ENCODE data around the gene CEMIP2. TPM values are rescaled to one million over a fixed set of nuclear protein-coding genes. Genes with fewer than 3 reads are reported as not detected.

The CEMIP2 gene
- total RNA-seq, 1 experiment from 2014 or later = 0.07 TPM

DNA sequence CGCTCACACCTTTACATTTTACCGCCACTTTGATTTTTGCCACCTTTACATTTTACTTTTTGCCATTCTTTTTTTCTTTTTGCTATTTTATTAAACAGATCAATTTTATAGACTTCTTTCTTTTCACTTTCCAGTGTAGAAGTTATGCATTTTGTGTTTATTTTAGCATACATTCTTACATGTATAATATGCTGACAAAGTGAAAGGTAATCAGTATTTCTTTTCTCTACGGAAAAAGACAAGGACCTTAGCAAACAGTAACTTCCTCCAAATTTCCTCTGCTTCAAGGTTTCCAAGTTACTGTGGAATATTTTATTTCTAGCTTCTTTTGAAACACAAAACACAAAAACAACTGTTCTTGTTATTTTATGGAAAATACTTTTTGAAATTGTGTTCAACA is 97.0 kb downstream of the CEMIP2 start:
- H3K4me3 ChIP-seq (ENCODE audit: low read length) = no peak overlapping the region
- DNase-seq = no peak
- H3K27me3 ChIP-seq (ENCODE audit: low read length) = no peaks in the 10 kb centered on the region
- H3K9me2 ChIP-seq (replicated peaks; ENCODE audit: insufficient read depth, low read length) = no peaks in the 10 kb centered on the region
- no peak overlapping the region for H3K4me2 ChIP-seq (ENCODE audit: low read depth, low read length, poor library complexity, severe bottlenecking)
- no peaks in the 10 kb centered on the region for H4K20me1 ChIP-seq (ENCODE audit: insufficient read depth, low read depth, low read length)
- no peak overlapping the region for H3K9ac ChIP-seq (ENCODE audit: low read length)
- no peaks in the 10 kb centered on the region for H3K79me2 ChIP-seq (ENCODE audit: low read length)
- H3K9me3 ChIP-seq (ENCODE audit: low read length) = no peaks in the 10 kb centered on the region
- H3K4me1 ChIP-seq (ENCODE audit: low read length) = no peaks in the 10 kb centered on the region
- no peaks in the 10 kb centered on the region for H3K36me3 ChIP-seq (ENCODE audit: insufficient read depth, low read length)
- H2AFZ ChIP-seq (ENCODE audit: low read length) = no peak overlapping the region
- H3K27ac ChIP-seq (ENCODE audit: low read length) = no peak overlapping the region

DNA sequence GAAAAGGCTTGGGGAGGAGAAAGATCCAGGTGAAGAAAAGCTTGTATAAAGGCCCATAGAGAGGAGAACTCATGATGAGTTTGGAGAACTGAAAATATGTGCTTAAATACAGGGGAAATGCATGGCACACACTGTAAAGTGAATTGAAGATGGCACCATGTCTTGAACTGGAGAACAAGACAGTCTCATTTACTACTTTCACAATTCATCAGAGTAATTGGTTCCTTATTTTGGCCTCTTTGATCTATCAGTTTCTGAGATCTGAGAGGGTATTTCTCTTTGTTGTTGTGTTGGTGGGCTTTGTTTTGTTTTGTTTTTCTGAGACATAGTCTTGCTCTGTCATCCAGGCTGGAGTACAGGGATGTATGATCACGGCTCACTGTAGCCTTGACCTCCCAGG is 98.2 kb downstream of the CEMIP2 start:
- Histone ChIP-seq H3K9me2 (replicated peaks; ENCODE audit: insufficient read depth, low read length) (no peaks in the 10 kb centered on the region), H4K20me1 (ENCODE audit: insufficient read depth, low read depth, low read length) (no peaks in the 10 kb centered on the region), H3K9me3 (ENCODE audit: low read length) (no peaks in the 10 kb centered on the region), H3K4me2 (ENCODE audit: low read depth, low read length, poor library complexity, severe bottlenecking) (no peak overlapping the region), H3K27ac (ENCODE audit: low read length) (no peak overlapping the region), H3K4me3 (ENCODE audit: low read length) (no peak overlapping the region), H3K27me3 (ENCODE audit: low read length) (no peaks in the 10 kb centered on the region), H3K79me2 (ENCODE audit: low read length) (no peaks in the 10 kb centered on the region), H3K36me3 (ENCODE audit: insufficient read depth, low read length) (no peaks in the 10 kb centered on the region), H3K4me1 (ENCODE audit: low read length) (no peaks in the 10 kb centered on the region), H2AFZ (ENCODE audit: low read length) (no peak overlapping the region), H3K9ac (ENCODE audit: low read length) (no peak overlapping the region)
- no peak for DNase-seq

DNA sequence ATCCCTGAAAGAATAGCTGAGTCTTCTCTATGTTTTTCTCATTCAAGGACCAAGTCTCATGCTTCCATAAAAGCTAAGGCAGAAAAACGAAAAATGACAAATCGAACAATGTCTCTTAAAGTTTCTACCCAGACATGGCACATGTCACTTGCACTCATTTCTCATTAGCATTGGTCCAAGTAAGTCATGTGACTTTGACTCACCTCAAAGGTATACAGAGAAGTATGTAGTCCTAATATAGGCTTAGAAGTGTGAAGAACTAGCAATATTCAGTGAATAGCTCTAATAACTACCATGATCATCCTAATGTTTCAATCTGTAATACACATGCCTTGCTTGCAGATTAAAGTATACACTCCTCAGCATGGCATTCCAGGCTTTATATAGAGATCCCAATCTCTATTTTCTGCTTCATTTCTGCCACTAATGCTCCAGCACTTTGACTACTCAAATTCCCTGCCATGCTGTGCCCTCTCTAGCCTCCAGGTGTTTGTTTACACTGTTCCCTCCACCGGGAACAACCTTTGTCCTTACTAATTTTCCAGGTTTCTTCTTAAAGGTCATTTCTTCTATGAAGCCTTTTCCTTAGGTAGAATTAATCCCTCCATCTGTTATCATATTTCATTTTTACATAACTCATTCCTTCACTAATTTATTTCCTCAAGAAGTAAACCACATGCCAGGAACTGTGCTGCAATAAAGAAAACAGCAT is 98.9 kb downstream of the CEMIP2 start:
- Histone ChIP-seq H3K79me2 (ENCODE audit: low read length) (no peaks in the 10 kb centered on the region), H3K4me2 (ENCODE audit: low read depth, low read length, poor library complexity, severe bottlenecking) (no peak overlapping the region), H3K4me1 (ENCODE audit: low read length) (no peaks in the 10 kb centered on the region), H3K27ac (ENCODE audit: low read length) (no peak overlapping the region), H3K36me3 (ENCODE audit: insufficient read depth, low read length) (no peaks in the 10 kb centered on the region), H3K9me3 (ENCODE audit: low read length) (no peaks in the 10 kb centered on the region), H3K9me2 (replicated peaks; ENCODE audit: insufficient read depth, low read length) (no peaks in the 10 kb centered on the region), H3K9ac (ENCODE audit: low read length) (no peak overlapping the region), H3K4me3 (ENCODE audit: low read length) (no peak overlapping the region), H2AFZ (ENCODE audit: low read length) (no peak overlapping the region), H3K27me3 (ENCODE audit: low read length) (no peaks in the 10 kb centered on the region), H4K20me1 (ENCODE audit: insufficient read depth, low read depth, low read length) (no peaks in the 10 kb centered on the region)
- no peak for DNase-seq

GRCh38 chr9:71668717-71669116 is 99.6 kb downstream of the CEMIP2 start:
- no peaks in the 10 kb centered on the region for H3K9me3 ChIP-seq (ENCODE audit: low read length)
- no peaks in the 10 kb centered on the region for H3K4me1 ChIP-seq (ENCODE audit: low read length)
- H3K27me3 ChIP-seq (ENCODE audit: low read length) = no peaks in the 10 kb centered on the region
- DNase-seq = no peak
- no peaks in the 10 kb centered on the region for H3K79me2 ChIP-seq (ENCODE audit: low read length)
- no peak overlapping the region for H3K4me2 ChIP-seq (ENCODE audit: low read depth, low read length, poor library complexity, severe bottlenecking)
- no peak overlapping the region for H3K27ac ChIP-seq (ENCODE audit: low read length)
- no peak overlapping the region for H3K4me3 ChIP-seq (ENCODE audit: low read length)
- H3K9me2 ChIP-seq (replicated peaks; ENCODE audit: insufficient read depth, low read length) = no peaks in the 10 kb centered on the region
- H2AFZ ChIP-seq (ENCODE audit: low read length) = no peak overlapping the region
- H4K20me1 ChIP-seq (ENCODE audit: insufficient read depth, low read depth, low read length) = no peaks in the 10 kb centered on the region
- H3K9ac ChIP-seq (ENCODE audit: low read length) = no peak overlapping the region
- H3K36me3 ChIP-seq (ENCODE audit: insufficient read depth, low read length) = no peaks in the 10 kb centered on the region

DNA sequence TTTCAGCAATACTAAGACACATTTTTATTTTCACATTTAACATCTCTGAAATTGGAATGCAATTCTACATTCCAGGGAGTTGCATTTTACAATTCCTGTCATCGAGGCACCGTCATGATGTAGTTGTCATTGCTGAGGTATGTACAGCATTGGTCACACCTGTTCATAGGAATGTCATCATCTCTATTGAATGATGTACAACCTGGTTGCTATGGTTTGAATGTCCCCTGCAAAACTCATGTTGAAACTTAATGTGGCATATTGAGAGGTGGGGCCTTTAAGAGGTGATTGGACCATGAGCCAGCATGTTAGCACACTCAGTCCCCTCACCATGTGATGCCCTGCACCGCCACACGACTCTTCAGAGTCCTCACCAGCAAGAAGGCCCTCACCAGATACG is 103.1 kb downstream of the CEMIP2 start:
- H4K20me1 ChIP-seq (ENCODE audit: insufficient read depth, low read depth, low read length) = no peaks in the 10 kb centered on the region
- no peaks in the 10 kb centered on the region for H3K9me2 ChIP-seq (replicated peaks; ENCODE audit: insufficient read depth, low read length)
- no peak overlapping the region for H3K9ac ChIP-seq (ENCODE audit: low read length)
- H3K4me2 ChIP-seq (ENCODE audit: low read depth, low read length, poor library complexity, severe bottlenecking) = no peak overlapping the region
- no peak for DNase-seq
- H3K79me2 ChIP-seq (ENCODE audit: low read length) = no peaks in the 10 kb centered on the region
- no peaks in the 10 kb centered on the region for H3K9me3 ChIP-seq (ENCODE audit: low read length)
- no peaks in the 10 kb centered on the region for H3K4me1 ChIP-seq (ENCODE audit: low read length)
- H3K27ac ChIP-seq (ENCODE audit: low read length) = no peak overlapping the region
- H2AFZ ChIP-seq (ENCODE audit: low read length) = no peak overlapping the region
- H3K27me3 ChIP-seq (ENCODE audit: low read length) = no peaks in the 10 kb centered on the region
- H3K36me3 ChIP-seq (ENCODE audit: insufficient read depth, low read length) = no peaks in the 10 kb centered on the region
- no peak overlapping the region for H3K4me3 ChIP-seq (ENCODE audit: low read length)

GRCh38 chr9:71664566-71664965 is 103.7 kb downstream of the CEMIP2 start:
- Histone ChIP-seq H2AFZ (ENCODE audit: low read length) (no peak overlapping the region), H4K20me1 (ENCODE audit: insufficient read depth, low read depth, low read length) (no peaks in the 10 kb centered on the region)
- DNase-seq = no peak

DNA sequence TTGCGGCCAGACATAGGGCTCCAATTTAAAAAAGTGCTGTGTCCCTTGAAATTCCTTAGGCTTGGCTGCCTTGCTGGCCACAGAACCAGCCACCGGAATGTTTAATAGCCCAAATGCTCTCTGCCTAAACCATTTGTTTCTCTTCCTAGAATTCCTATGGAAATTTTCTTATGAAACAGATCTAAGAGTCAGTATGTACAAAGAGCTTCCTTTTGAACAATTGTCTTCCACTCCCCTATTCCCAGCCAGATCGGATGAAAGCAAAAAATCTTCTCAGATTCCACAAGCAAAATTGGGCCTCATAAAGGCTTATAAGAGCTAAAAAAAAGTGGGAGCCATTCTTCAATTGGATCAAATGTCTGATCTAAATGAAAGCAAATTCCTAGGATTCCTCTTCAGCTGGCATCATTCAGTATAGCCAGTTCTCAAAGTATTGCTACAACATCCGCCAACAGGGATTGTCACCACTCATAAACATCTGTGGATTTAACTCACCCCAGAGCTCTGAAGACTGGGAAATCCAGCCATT is 104.3 kb downstream of the CEMIP2 start:
- H3K9ac ChIP-seq (ENCODE audit: low read length) = no peak overlapping the region
- no peak overlapping the region for H2AFZ ChIP-seq (ENCODE audit: low read length)
- H3K36me3 ChIP-seq (ENCODE audit: insufficient read depth, low read length) = no peaks in the 10 kb centered on the region
- no peak overlapping the region for H3K27ac ChIP-seq (ENCODE audit: low read length)
- no peaks in the 10 kb centered on the region for H3K27me3 ChIP-seq (ENCODE audit: low read length)
- H3K4me2 ChIP-seq (ENCODE audit: low read depth, low read length, poor library complexity, severe bottlenecking) = no peak overlapping the region
- H3K79me2 ChIP-seq (ENCODE audit: low read length) = no peaks in the 10 kb centered on the region
- no peak for DNase-seq
- no peaks in the 10 kb centered on the region for H3K4me1 ChIP-seq (ENCODE audit: low read length)
- H4K20me1 ChIP-seq (ENCODE audit: insufficient read depth, low read depth, low read length) = no peaks in the 10 kb centered on the region
- no peaks in the 10 kb centered on the region for H3K9me2 ChIP-seq (replicated peaks; ENCODE audit: insufficient read depth, low read length)
- no peaks in the 10 kb centered on the region for H3K9me3 ChIP-seq (ENCODE audit: low read length)
- no peak overlapping the region for H3K4me3 ChIP-seq (ENCODE audit: low read length)

More at GRCh38 chr9:71664566-71664965, 103.7 kb downstream of the CEMIP2 start:
- Histone ChIP-seq H3K9ac (ENCODE audit: low read length) (no peak overlapping the region), H3K4me3 (ENCODE audit: low read length) (no peak overlapping the region), H3K27ac (ENCODE audit: low read length) (no peak overlapping the region), H3K4me1 (ENCODE audit: low read length) (no peaks in the 10 kb centered on the region), H3K79me2 (ENCODE audit: low read length) (no peaks in the 10 kb centered on the region), H3K4me2 (ENCODE audit: low read depth, low read length, poor library complexity, severe bottlenecking) (no peak overlapping the region), H3K27me3 (ENCODE audit: low read length) (no peaks in the 10 kb centered on the region), H3K36me3 (ENCODE audit: insufficient read depth, low read length) (no peaks in the 10 kb centered on the region), H3K9me3 (ENCODE audit: low read length) (no peaks in the 10 kb centered on the region), H3K9me2 (replicated peaks; ENCODE audit: insufficient read depth, low read length) (no peaks in the 10 kb centered on the region)

- Histone ChIP-seq H3K9ac (ENCODE audit: low read length) (no peak overlapping the region), H3K27ac (ENCODE audit: low read length) (no peak overlapping the region), H3K27me3 (ENCODE audit: low read length) (no peaks in the 10 kb centered on the region), H4K20me1 (ENCODE audit: insufficient read depth, low read depth, low read length) (no peaks in the 10 kb centered on the region), H3K79me2 (ENCODE audit: low read length) (no peaks in the 10 kb centered on the region), H2AFZ (ENCODE audit: low read length) (no peak overlapping the region), H3K36me3 (ENCODE audit: insufficient read depth, low read length) (no peaks in the 10 kb centered on the region), H3K4me2 (ENCODE audit: low read depth, low read length, poor library complexity, severe bottlenecking) (no peak overlapping the region), H3K9me2 (replicated peaks; ENCODE audit: insufficient read depth, low read length) (no peaks in the 10 kb centered on the region), H3K4me3 (ENCODE audit: low read length) (no peak overlapping the region), H3K9me3 (ENCODE audit: low read length) (no peaks in the 10 kb centered on the region), H3K4me1 (ENCODE audit: low read length) (no peaks in the 10 kb centered on the region)
- DNase-seq = no peak
Observed at GRCh38 chr9:71663216-71663615, 105.1 kb downstream of the CEMIP2 start.

Measured in Karpas-422 (cell line).